CD14-positive monocyte (primary cell): ENCODE results near the gene REV3L. TPM values are rescaled to one million over a fixed set of nuclear protein-coding genes. Genes with fewer than 3 reads are reported as not detected.

Experiments
- DNase-seq, 3 donors: peaks; one replicate each; pipeline ENCODE4 v3.0.0-alpha.2; 2011 to 2022
- H2AFZ ChIP-seq: 2 replicates; pipeline ENCODE4 v1.6.0; 2012; ENCODE audit warnings: mild to moderate bottlenecking, low read depth, low read length, inconsistent platforms; ENCODE audit not compliant: insufficient read depth, poor library complexity, severe bottlenecking
- H3K27ac ChIP-seq, 2 donors: 1 replicate in 1 of 2; 2 replicates in 1 of 2; pipeline ENCODE4 v1.5.1; 2012 to 2013; ENCODE audit warnings: low read length in 2 of 2, control low read depth in 1 of 2, inconsistent platforms in 1 of 2, low read depth in 1 of 2, mild to moderate bottlenecking in 1 of 2
- H3K27me3 ChIP-seq, 2 donors: one replicate each; pipeline versions ENCODE4 v1.6.0 to v1.6.1; 2011 to 2013; ENCODE audit warnings: low read length in 2 of 2; ENCODE audit not compliant: control insufficient read depth in 2 of 2, insufficient read depth in 2 of 2
- H3K36me3 ChIP-seq, 2 donors: replicated peaks in 1 of 2; 1 replicate in 1 of 2; 2 replicates in 1 of 2; pipeline versions ENCODE4 v1.5.1 to v1.6.1; 2012 to 2013; ENCODE audit warnings: low read length in 2 of 2, control low read depth in 1 of 2, inconsistent platforms in 1 of 2, mild to moderate bottlenecking in 1 of 2; ENCODE audit not compliant: insufficient read depth in 2 of 2, control insufficient read depth in 1 of 2
- H3K4me1 ChIP-seq, 2 donors: 1 replicate in 1 of 2; 2 replicates in 1 of 2; pipeline versions ENCODE4 v1.5.1 to v1.6.1; 2012 to 2013; ENCODE audit warnings: low read length in 2 of 2, control low read depth in 1 of 2, inconsistent platforms in 1 of 2, mild to moderate bottlenecking in 1 of 2, moderate library complexity in 1 of 2; ENCODE audit not compliant: insufficient read depth in 2 of 2, control insufficient read depth in 1 of 2
- H3K4me2 ChIP-seq: replicated peaks from 2 replicates; pipeline ENCODE3; 2012; ENCODE audit warnings: low read length, moderate library complexity, mild to moderate bottlenecking; ENCODE audit not compliant: poor library complexity, severe bottlenecking; ENCODE audit errors: extremely low read depth
- H3K4me3 ChIP-seq, 3 experiments: fragments of 200-600 bp in 1 of 3; sonication (generic) in 1 of 3; replicated peaks in 1 of 3; 1 replicate in 2 of 3; 2 replicates in 1 of 3; pipeline ENCODE4 v1.5.1; 2011 to 2013; ENCODE audit warnings: low read length in 3 of 3, mild to moderate bottlenecking in 3 of 3, control low read depth in 2 of 3, low read depth in 2 of 3, inconsistent platforms in 1 of 3, moderate library complexity in 1 of 3
- H3K79me2 ChIP-seq: 2 replicates; pipeline ENCODE4 v1.6.0; 2012; ENCODE audit warnings: mild to moderate bottlenecking, control low read depth, inconsistent platforms, low read length, moderate library complexity; ENCODE audit not compliant: insufficient read depth
- H3K9ac ChIP-seq: 2 replicates; pipeline ENCODE4 v1.6.0; 2017; ENCODE audit warnings: low read length, mild to moderate bottlenecking; ENCODE audit not compliant: insufficient read depth, poor library complexity, severe bottlenecking
- H3K9me3 ChIP-seq, 2 donors: replicated peaks in 1 of 2; 1 replicate in 1 of 2; 2 replicates in 1 of 2; pipeline versions ENCODE4 v1.5.1 to v1.6.1; 2012 to 2013; ENCODE audit warnings: low read length in 2 of 2, control low read depth in 1 of 2; ENCODE audit not compliant: control insufficient read depth in 1 of 2, insufficient read depth in 1 of 2
- H4K20me1 ChIP-seq: 2 replicates; pipeline ENCODE4 v1.6.0; 2012; ENCODE audit warnings: mild to moderate bottlenecking, low read length, control low read depth, moderate library complexity; ENCODE audit not compliant: insufficient read depth
- H3K27ac Mint-ChIP-seq, 7 donors: one replicate each; pipeline ENCODE4 v1.8.0; 2020; ENCODE audit warnings: mild to moderate bottlenecking in 7 of 7, mixed read lengths in 7 of 7, moderate library complexity in 6 of 7, inconsistent platforms in 2 of 7
- H3K27me3 Mint-ChIP-seq, 3 donors: one replicate each; pipeline ENCODE4 v1.8.0; 2021 to 2022; ENCODE audit warnings: low read depth in 3 of 3, mild to moderate bottlenecking in 3 of 3, mixed read lengths in 3 of 3, moderate library complexity in 3 of 3, inconsistent platforms in 1 of 3
- H3K36me3 Mint-ChIP-seq, 2 donors: one replicate each; pipeline ENCODE4 v1.8.0; 2020; ENCODE audit warnings: mixed read lengths in 2 of 2, inconsistent platforms in 1 of 2, mild to moderate bottlenecking in 1 of 2
- H3K4me1 Mint-ChIP-seq: one replicate; pipeline ENCODE4 v1.8.0; 2020; ENCODE audit warnings: mild to moderate bottlenecking, mixed read lengths
- H3K4me3 Mint-ChIP-seq, 2 donors: one replicate each; pipeline ENCODE4 v1.8.0; 2020; ENCODE audit warnings: mild to moderate bottlenecking in 2 of 2, mixed read lengths in 2 of 2, moderate library complexity in 1 of 2
- H3K9me3 Mint-ChIP-seq, 7 donors: one replicate each; pipeline ENCODE4 v1.8.0; 2020 to 2022; ENCODE audit warnings: mixed read lengths in 7 of 7, mild to moderate bottlenecking in 6 of 7, moderate library complexity in 6 of 7, inconsistent platforms in 2 of 7
- WGBS: methylation state at CpG from one replicate; pipeline ENCODE4 v1.1.5; 2013; ENCODE audit warnings: missing lambda C conversion rate; ENCODE audit not compliant: insufficient coverage; 5-methylcytosine and 5-hydroxymethylcytosine counted together
- intact Hi-C, 2 donors: fragments of 100-400 bp; cut with micrococcal nuclease; formaldehyde crosslinking; loops; one replicate each; pipeline versions ENCODE4 v1.15.0 to v1.15.1; 2023
- polyA plus RNA-seq, 3 donors: library from polyadenylated mRNA; depleted of rRNA in 1 of 3; unstranded in 2 of 3; stranded (reverse) in 1 of 3; fragments of 300-500 nt in 2 of 3; fragments of >200 nt in 1 of 3; fragmentation: Illumina TruSeq in 2 of 3; gene quantifications; 1 replicate in 2 of 3; 2 replicates in 1 of 3; pipeline ENCODE4 v1.2.3, GENCODE V29; 2012 to 2021
- TF ChIP-seq, protein P1 (sequence below): fragments of 200-600 bp; IDR thresholded peaks from one replicate; pipeline ENCODE4 v1.8.0; 2022; ENCODE audit warnings: antibody characterized with exemption, mild to moderate bottlenecking

The REV3L gene
- polyA plus RNA-seq, 3 donors: 3.4 to 5.7 (median 4.9) TPM

DNA sequence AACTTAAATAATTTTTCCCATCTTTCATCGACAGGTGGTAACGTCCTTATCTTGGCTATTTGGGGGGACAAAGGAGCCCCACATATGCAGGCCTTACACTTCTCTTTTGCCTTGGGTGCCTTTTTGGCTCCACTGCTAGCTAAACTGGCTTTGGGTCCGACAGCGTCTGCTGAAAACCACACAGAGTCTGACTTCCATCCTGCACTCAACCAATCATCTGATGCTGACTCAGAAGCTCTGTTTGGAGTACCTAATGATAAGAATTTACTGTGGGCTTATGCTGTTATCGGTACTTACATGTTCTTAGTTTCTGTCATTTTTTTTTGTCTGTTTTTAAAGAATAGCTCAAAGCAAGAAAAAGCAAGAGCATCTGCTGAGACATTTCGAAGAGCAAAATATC is 217.2 kb downstream of the REV3L start:
- Mint-ChIP-seq H3K4me1 (peaks cover 12% of the 10 kb centered on the region), H3K9me3 (peaks cover 0 to 6% (median 4%) of the 10 kb centered on the region in 7 donors), H3K27me3 (peaks cover 0 to 3% (median 1%) of the 10 kb centered on the region in 3 donors), H3K36me3 (peaks cover 41 to 69% of the 10 kb centered on the region in 2 donors), H3K27ac (peak overlapping the region in 1 of 7 donors; percentile 25), H3K4me3 (no peak overlapping the region)
- Histone ChIP-seq H3K27me3 (no peaks in the 10 kb centered on the region), H3K9ac (no peak overlapping the region), H3K4me3 (no peak overlapping the region), H3K79me2 (peaks cover 28% of the 10 kb centered on the region), H2AFZ (no peak overlapping the region), H3K9me3 (no peaks in the 10 kb centered on the region), H3K4me2 (no peak overlapping the region), H3K4me1 (peaks cover 0 to 1% of the 10 kb centered on the region in 2 donors), H3K27ac (no peak overlapping the region), H4K20me1 (no peaks in the 10 kb centered on the region), H3K36me3 (peaks cover 32 to 68% of the 10 kb centered on the region in 2 donors)
- DNase-seq: no peak
- WGBS: 100% methylated on average over 1 of the region's 6 CpGs
- intact Hi-C loops: loop anchor here in 1 of 2 donors (10.0 kb wide), 1 partner anchor 389 kb away; no protein-coding TSS in a partner anchor
- TF ChIP-seq, protein P1, sequence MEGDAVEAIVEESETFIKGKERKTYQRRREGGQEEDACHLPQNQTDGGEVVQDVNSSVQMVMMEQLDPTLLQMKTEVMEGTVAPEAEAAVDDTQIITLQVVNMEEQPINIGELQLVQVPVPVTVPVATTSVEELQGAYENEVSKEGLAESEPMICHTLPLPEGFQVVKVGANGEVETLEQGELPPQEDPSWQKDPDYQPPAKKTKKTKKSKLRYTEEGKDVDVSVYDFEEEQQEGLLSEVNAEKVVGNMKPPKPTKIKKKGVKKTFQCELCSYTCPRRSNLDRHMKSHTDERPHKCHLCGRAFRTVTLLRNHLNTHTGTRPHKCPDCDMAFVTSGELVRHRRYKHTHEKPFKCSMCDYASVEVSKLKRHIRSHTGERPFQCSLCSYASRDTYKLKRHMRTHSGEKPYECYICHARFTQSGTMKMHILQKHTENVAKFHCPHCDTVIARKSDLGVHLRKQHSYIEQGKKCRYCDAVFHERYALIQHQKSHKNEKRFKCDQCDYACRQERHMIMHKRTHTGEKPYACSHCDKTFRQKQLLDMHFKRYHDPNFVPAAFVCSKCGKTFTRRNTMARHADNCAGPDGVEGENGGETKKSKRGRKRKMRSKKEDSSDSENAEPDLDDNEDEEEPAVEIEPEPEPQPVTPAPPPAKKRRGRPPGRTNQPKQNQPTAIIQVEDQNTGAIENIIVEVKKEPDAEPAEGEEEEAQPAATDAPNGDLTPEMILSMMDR: no peak

DNA sequence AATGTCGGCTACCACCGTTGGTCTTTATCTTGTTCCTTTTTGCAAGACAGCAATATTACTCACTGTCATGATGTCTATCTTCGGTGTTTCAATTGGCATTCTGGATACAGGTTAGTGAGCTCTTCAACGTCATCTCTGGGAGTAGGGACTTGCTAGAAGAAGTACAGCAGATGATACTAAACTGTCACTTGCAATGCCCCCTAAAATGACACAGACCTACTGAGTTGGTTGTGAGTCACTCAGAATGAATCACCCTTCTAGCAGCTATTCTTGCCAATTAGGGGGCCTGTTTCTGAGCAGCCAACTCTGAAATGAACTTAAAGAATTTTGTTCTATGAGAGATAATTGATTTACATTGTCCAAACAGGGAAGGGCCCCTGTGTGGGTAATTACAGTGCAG is 219.2 kb downstream of the REV3L start:
- no peak overlapping the region for H3K4me2 ChIP-seq
- peaks cover 24 to 53% of the 10 kb centered on the region in 2 donors for H3K36me3 ChIP-seq
- H4K20me1 ChIP-seq: no peaks in the 10 kb centered on the region
- H3K9me3 Mint-ChIP-seq: no peaks in the 10 kb centered on the region
- H3K4me3 ChIP-seq: no peak overlapping the region
- WGBS: 100% methylated on average over 2 of the region's 4 CpGs
- no peaks in the 10 kb centered on the region for H3K27me3 ChIP-seq
- peaks cover 34% of the 10 kb centered on the region for H3K79me2 ChIP-seq
- H3K27me3 Mint-ChIP-seq: peaks cover 0 to 5% (median 1%) of the 10 kb centered on the region in 3 donors
- intact Hi-C loops: loop anchor here in 1 of 2 donors (10.0 kb wide), 1 partner anchor 391 kb away; no protein-coding TSS in a partner anchor
- no peak overlapping the region for H3K27ac ChIP-seq
- peaks cover 15 to 17% of the 10 kb centered on the region in 2 donors for H3K4me1 ChIP-seq
- TF ChIP-seq, protein P1: no peak
- no peak overlapping the region for H2AFZ ChIP-seq
- peaks cover 33 to 49% of the 10 kb centered on the region in 2 donors for H3K36me3 Mint-ChIP-seq
- DNase-seq: peak in 2 of 3 donors; percentile 20 to 58
- H3K9ac ChIP-seq: no peak overlapping the region
- no peak overlapping the region for H3K4me3 Mint-ChIP-seq
- H3K4me1 Mint-ChIP-seq: peaks cover 24% of the 10 kb centered on the region
- H3K27ac Mint-ChIP-seq: peak overlapping the region in 1 of 7 donors; percentile 15
- H3K9me3 ChIP-seq: no peaks in the 10 kb centered on the region
